ENCODE data around the gene EHD1.

- TF ChIP-seq EZH2phosphoT487 (IDR thresholded peaks at IDR 0.05; ENCODE audit: insufficient read depth, low read depth): no peak
- no peak for TF ChIP-seq EZH2 (IDR thresholded peaks at IDR 0.05; ENCODE audit: insufficient read depth, poor library complexity, severe bottlenecking)
Observed at GRCh38 chr11:64869571-64870175, 8.7 kb downstream of the EHD1 start.

Measured in GM23248 (cell line).